ENCODE data around the gene RBM4B.

Gene RBM4B

DNA sequence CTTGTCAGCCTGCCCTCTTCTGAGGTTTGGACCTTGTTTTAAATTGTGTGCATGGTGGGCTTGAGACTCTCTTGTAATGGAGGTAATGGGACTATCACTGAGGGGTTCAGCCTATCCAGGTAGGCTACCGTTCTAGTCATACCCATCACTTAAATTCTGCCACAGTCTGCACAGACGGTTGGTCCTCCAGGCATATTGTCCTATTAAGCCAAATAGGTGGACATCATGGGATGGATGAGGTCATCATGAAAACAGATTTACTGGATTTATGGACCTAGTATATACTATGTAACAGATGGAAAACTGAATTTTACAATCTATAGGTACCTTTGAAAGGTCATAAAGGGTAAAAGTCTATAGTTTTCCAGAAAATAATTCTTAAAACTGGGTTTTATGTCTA lies 48.3 kb downstream of the RBM4B start:
- no peak for DNase-seq (ENCODE audit: low read depth)
- no peak overlapping the region for H3K4me3 ChIP-seq (ENCODE audit: low read length)
- no peak for TF ChIP-seq CTCF (conservative IDR thresholded peaks at IDR 0.05; ENCODE audit: low read depth, low read length)

DNA sequence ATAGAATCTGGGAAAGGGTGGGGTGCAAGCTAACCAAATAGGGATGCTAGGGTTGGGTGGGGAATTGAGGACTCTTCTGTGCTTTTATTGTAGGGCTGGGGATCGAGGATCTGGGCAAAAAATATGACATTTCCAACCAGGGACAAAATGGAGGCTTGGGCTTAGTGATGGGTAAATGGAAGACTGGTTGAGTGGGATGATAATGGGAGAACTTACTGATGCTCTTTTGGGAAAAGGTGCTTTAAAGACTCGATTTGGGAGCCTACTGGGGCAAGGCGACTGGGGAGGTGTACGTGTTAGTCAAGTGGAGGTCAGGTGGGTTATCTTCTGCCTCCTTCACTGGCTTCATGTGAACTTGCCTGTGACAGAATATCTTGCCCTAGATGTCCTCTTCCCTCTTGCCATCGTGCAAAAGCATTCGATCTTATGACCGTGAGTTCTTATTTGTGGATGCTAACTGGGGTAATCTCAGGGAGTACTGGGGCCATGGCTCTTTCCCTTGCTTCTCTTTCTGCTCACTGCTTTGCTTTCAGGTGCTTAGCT lies 49.6 kb downstream of the RBM4B start:
- no peak for DNase-seq (ENCODE audit: low read depth)
- no peak for TF ChIP-seq CTCF (conservative IDR thresholded peaks at IDR 0.05; ENCODE audit: low read depth, low read length)
- H3K4me3 ChIP-seq (ENCODE audit: low read length), result no peak overlapping the region

DNA sequence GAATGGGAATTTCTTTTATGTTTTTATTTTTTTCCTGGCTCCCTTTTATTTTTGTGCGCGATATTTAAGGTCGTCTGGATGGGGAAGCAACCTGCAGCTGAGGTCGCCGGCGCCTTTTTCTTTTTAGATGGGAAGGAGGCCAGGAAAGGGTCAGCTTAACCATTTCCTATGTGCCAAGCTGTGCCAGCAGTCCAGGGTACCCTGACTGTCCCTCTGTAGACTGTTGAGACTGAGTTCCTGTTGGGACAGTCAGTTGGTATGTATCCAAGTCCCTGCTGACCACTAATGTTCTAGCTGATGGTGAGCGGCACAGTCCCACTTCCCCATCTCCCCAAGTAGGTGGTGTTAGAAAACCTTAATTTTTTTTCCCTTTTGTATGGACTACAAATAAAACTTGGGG lies 50.8 kb downstream of the RBM4B start:
- DNase-seq (ENCODE audit: low read depth), result no peak
- no peak for TF ChIP-seq CTCF (conservative IDR thresholded peaks at IDR 0.05; ENCODE audit: low read depth, low read length)
- no peak overlapping the region for H3K4me3 ChIP-seq (ENCODE audit: low read length)

GRCh38 chr11:66626382-66626781 lies 51.3 kb downstream of the RBM4B start:
- TF ChIP-seq CTCF (conservative IDR thresholded peaks at IDR 0.05; ENCODE audit: low read depth, low read length), result no peak
- DNase-seq (ENCODE audit: low read depth), result no peak
- H3K4me3 ChIP-seq (ENCODE audit: low read length), result no peak overlapping the region

- no peak for DNase-seq (ENCODE audit: low read depth)
- no peak for TF ChIP-seq CTCF (conservative IDR thresholded peaks at IDR 0.05; ENCODE audit: low read depth, low read length)
- no peak overlapping the region for H3K4me3 ChIP-seq (ENCODE audit: low read length)
These were observed 51.9 kb downstream of the RBM4B start for GRCh38 chr11:66625752-66626149.

GRCh38 chr11:66625041-66625751 lies 52.5 kb downstream of the RBM4B start:
- H3K4me3 ChIP-seq (ENCODE audit: low read length), result no peak overlapping the region
- no peak for DNase-seq (ENCODE audit: low read depth)
- TF ChIP-seq CTCF (conservative IDR thresholded peaks at IDR 0.05; ENCODE audit: low read depth, low read length), result no peak

DNA sequence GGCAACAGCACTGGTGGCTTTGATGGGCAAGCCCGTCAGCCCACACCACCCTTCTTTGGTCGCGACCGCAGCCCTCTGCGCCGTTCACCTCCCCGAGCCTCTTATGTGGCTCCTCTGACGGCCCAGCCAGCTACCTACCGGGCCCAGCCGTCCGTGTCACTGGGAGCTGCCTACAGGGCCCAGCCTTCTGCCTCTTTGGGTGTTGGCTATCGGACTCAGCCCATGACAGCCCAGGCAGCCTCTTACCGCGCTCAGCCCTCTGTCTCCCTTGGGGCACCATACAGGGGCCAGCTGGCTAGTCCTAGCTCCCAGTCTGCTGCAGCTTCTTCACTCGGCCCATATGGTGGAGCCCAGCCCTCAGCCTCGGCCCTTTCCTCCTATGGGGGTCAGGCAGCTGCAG lies 53.2 kb downstream of the RBM4B start:
- no peak for DNase-seq (ENCODE audit: low read depth)
- no peak overlapping the region for H3K4me3 ChIP-seq (ENCODE audit: low read length)
- no peak for TF ChIP-seq CTCF (conservative IDR thresholded peaks at IDR 0.05; ENCODE audit: low read depth, low read length)

All from retinal pigment epithelial cell (primary cell).